Hepatocyte (in vitro differentiated cells): ENCODE data around the gene SEMA6C. TPM values are rescaled to one million over a fixed set of nuclear protein-coding genes. Genes with fewer than 3 reads are reported as not detected.

Experiments
- DNase-seq: peaks from one replicate; pipeline ENCODE4 v3.0.0-alpha.2; 2016; ENCODE audit warnings: low spot score
- H2AFZ ChIP-seq: fragments of 200-600 bp; sonication (generic); 2 replicates; pipeline ENCODE4 v1.6.0; 2016; ENCODE audit warnings: antibody characterized with exemption, mild to moderate bottlenecking
- H3K27ac ChIP-seq: fragments of 200-600 bp; sonication (generic); 2 replicates; pipeline ENCODE4 v1.5.1; 2016; ENCODE audit warnings: mild to moderate bottlenecking
- H3K27me3 ChIP-seq: fragments of 200-600 bp; sonication (generic); 2 replicates; pipeline ENCODE4 v1.6.1; 2016
- H3K36me3 ChIP-seq: fragments of 200-600 bp; sonication (generic); replicated peaks from 2 replicates; pipeline ENCODE4 v1.5.1; 2016; ENCODE audit warnings: low read depth; ENCODE audit not compliant: insufficient read depth
- H3K4me1 ChIP-seq: fragments of 200-600 bp; sonication (generic); 2 replicates; pipeline ENCODE4 v1.5.1; 2016; ENCODE audit warnings: mild to moderate bottlenecking, moderate library complexity; ENCODE audit not compliant: insufficient read depth
- H3K4me2 ChIP-seq: fragments of 200-600 bp; sonication (generic); 2 replicates; pipeline ENCODE4 v1.6.0; 2016
- H3K4me3 ChIP-seq: fragments of 200-600 bp; sonication (generic); 2 replicates; pipeline ENCODE4 v1.5.1; 2016; ENCODE audit warnings: mild to moderate bottlenecking
- H3K79me2 ChIP-seq: fragments of 200-600 bp; sonication (generic); 2 replicates; pipeline ENCODE4 v1.6.0; 2017; ENCODE audit warnings: mild to moderate bottlenecking
- H3K9me2 ChIP-seq: fragments of 200-600 bp; sonication (generic); replicated peaks from 2 replicates; pipeline ENCODE4 v1.6.0; 2017; ENCODE audit warnings: mild to moderate bottlenecking; ENCODE audit not compliant: insufficient read depth
- H3K9me3 ChIP-seq: fragments of 200-600 bp; sonication (generic); 2 replicates; pipeline ENCODE4 v1.5.1; 2016; ENCODE audit warnings: low read depth, mild to moderate bottlenecking
- H4K20me1 ChIP-seq: fragments of 200-600 bp; sonication (generic); 2 replicates; pipeline ENCODE4 v1.6.0; 2016; ENCODE audit warnings: mild to moderate bottlenecking; ENCODE audit not compliant: insufficient read depth, poor library complexity, severe bottlenecking
- CTCF ChIP-seq: fragments of 200-600 bp; sonication (generic); IDR thresholded peaks from 2 replicates; pipeline ENCODE4 v1.5.1; 2016; ENCODE audit warnings: antibody characterized with exemption, mild to moderate bottlenecking; ENCODE audit not compliant: poor library complexity
- EZH2 ChIP-seq: fragments of 200-600 bp; sonication (generic); IDR thresholded peaks from 2 replicates; pipeline ENCODE4 v1.6.1; 2016; ENCODE audit warnings: antibody characterized with exemption, mild to moderate bottlenecking, borderline replicate concordance
- EZH2phosphoT487 ChIP-seq: fragments of 200-600 bp; sonication (generic); IDR thresholded peaks from one replicate; pipeline ENCODE4 v1.6.1; 2018; ENCODE audit warnings: antibody characterized with exemption, mild to moderate bottlenecking, low read depth, moderate library complexity; ENCODE audit not compliant: unreplicated experiment, severe bottlenecking
- WGBS: methylation state at CpG from one replicate; pipeline ENCODE4 v1.1.6; 2016; ENCODE audit warnings: low lambda C conversion rate; ENCODE audit errors: missing lambda C conversion rate; 5-methylcytosine and 5-hydroxymethylcytosine counted together
- polyA plus RNA-seq: library from polyadenylated mRNA; unstranded; fragments of >200 nt; fragmentation: Nextera tagmentation; extraction: Ambion mirVana; gene quantifications from 2 replicates; pipeline ENCODE4 v1.2.1, GENCODE V29; 2016
- total RNA-seq: library from RNA; depleted of rRNA; stranded (reverse); fragments of >200 nt; gene quantifications from 2 replicates; pipeline ENCODE4 v1.2.3, GENCODE V29; 2014

Gene SEMA6C
- total and polyA plus RNA-seq, 2 experiments from 2014 or later = 25.1 to 41.6 TPM

- H3K79me2 ChIP-seq = peaks cover 9% of the 10 kb centered on the region
- no peak overlapping the region for H3K4me3 ChIP-seq
- no peaks in the 10 kb centered on the region for H3K4me1 ChIP-seq
- no peaks in the 10 kb centered on the region for H3K36me3 ChIP-seq
- no peaks in the 10 kb centered on the region for H3K9me3 ChIP-seq
- no peaks in the 10 kb centered on the region for H3K9me2 ChIP-seq
- no peak overlapping the region for H3K27ac ChIP-seq
- H3K27me3 ChIP-seq = no peaks in the 10 kb centered on the region
- H3K4me2 ChIP-seq = no peak overlapping the region
- no peak overlapping the region for H2AFZ ChIP-seq
- no peak for TF ChIP-seq CTCF
- TF ChIP-seq EZH2 = no peak
- TF ChIP-seq EZH2phosphoT487 = no peak
- no peaks in the 10 kb centered on the region for H4K20me1 ChIP-seq
- no peak for DNase-seq
- WGBS = 90% methylated on average over 5 of the region's 5 CpGs
Observed at GRCh38 chr1:151158326-151158725, 11.9 kb upstream of the SEMA6C start.

- Histone ChIP-seq H2AFZ (no peak overlapping the region), H3K4me3 (no peak overlapping the region), H3K4me2 (no peak overlapping the region), H3K27ac (no peak overlapping the region), H3K79me2 (no peaks in the 10 kb centered on the region), H3K9me2 (no peaks in the 10 kb centered on the region), H4K20me1 (no peaks in the 10 kb centered on the region), H3K36me3 (no peaks in the 10 kb centered on the region), H3K4me1 (no peaks in the 10 kb centered on the region), H3K9me3 (no peaks in the 10 kb centered on the region), H3K27me3 (no peaks in the 10 kb centered on the region)
- WGBS = 96% methylated on average over 6 of the region's 6 CpGs
- TF ChIP-seq EZH2 (no peak), EZH2phosphoT487 (no peak), CTCF (no peak)
- no peak for DNase-seq
Observed at GRCh38 chr1:151157067-151157531, 10.7 kb upstream of the SEMA6C start.

- Histone ChIP-seq H3K36me3 (no peaks in the 10 kb centered on the region), H3K79me2 (no peaks in the 10 kb centered on the region), H3K9me3 (no peaks in the 10 kb centered on the region), H3K4me2 (no peak within 1 kb of the TSS), H3K27ac (no peak within 1 kb of the TSS), H3K4me3 (no peak within 1 kb of the TSS), H2AFZ (no peak within 1 kb of the TSS), H3K4me1 (no peaks in the 10 kb centered on the region), H3K27me3 (no peaks in the 10 kb centered on the region), H3K9me2 (no peaks in the 10 kb centered on the region), H4K20me1 (no peaks in the 10 kb centered on the region)
- no peak for TF ChIP-seq EZH2
- TF ChIP-seq CTCF = no peak
- 76% methylated on average over 4 of the region's 4 CpGs for WGBS
- DNase-seq = no peak
Observed at GRCh38 chr1:151156515-151156819, 10.0 kb upstream of the SEMA6C start, which contains the start of gene TNFAIP8L2. TSS of gene TNFAIP8L2 (plus strand) at chr1:151156649. CDS start at chr1:151158698, 2,049 bp downstream.

- peak overlapping the region; percentile 91 for H3K4me2 ChIP-seq
- WGBS = 73% methylated on average over 2 of the region's 2 CpGs
- peak; percentile 50 for DNase-seq
Observed at GRCh38 chr1:151147665-151148064, 1.2 kb upstream of the SEMA6C start.

More at GRCh38 chr1:151147665-151148064, 1.2 kb upstream of the SEMA6C start:
- H3K27me3 ChIP-seq = peaks cover 3% of the 10 kb centered on the region
- H3K9me3 ChIP-seq = no peaks in the 10 kb centered on the region
- no peak overlapping the region for H3K4me3 ChIP-seq
- peak overlapping the region; percentile 91 for H3K27ac ChIP-seq
- no peaks in the 10 kb centered on the region for H3K9me2 ChIP-seq
- H4K20me1 ChIP-seq = no peaks in the 10 kb centered on the region
- H3K79me2 ChIP-seq = peaks cover 7% of the 10 kb centered on the region
- TF ChIP-seq EZH2phosphoT487 (no peak), EZH2 (no peak), CTCF (no peak)
- H3K36me3 ChIP-seq = no peaks in the 10 kb centered on the region
- peaks cover 20% of the 10 kb centered on the region for H3K4me1 ChIP-seq
- H2AFZ ChIP-seq = peak overlapping the region; percentile 50
